GM19372 (cell line): ENCODE results near the gene ZSCAN5A.
"Not testable (repeated sequence)": the region's sequence is repeated elsewhere in the genome, so short reads cannot be mapped to it uniquely, and the experiment has no call there.

ENCODE experiments used
- ATAC-seq: cut with Tn5 transposase; IDR thresholded peaks from one replicate; pipeline ENCODE4 v1.9.1; 2021; ENCODE audit warnings: mild to moderate bottlenecking, low read depth, moderate library complexity; ENCODE audit not compliant: unreplicated experiment

The ZSCAN5A gene

DNA sequence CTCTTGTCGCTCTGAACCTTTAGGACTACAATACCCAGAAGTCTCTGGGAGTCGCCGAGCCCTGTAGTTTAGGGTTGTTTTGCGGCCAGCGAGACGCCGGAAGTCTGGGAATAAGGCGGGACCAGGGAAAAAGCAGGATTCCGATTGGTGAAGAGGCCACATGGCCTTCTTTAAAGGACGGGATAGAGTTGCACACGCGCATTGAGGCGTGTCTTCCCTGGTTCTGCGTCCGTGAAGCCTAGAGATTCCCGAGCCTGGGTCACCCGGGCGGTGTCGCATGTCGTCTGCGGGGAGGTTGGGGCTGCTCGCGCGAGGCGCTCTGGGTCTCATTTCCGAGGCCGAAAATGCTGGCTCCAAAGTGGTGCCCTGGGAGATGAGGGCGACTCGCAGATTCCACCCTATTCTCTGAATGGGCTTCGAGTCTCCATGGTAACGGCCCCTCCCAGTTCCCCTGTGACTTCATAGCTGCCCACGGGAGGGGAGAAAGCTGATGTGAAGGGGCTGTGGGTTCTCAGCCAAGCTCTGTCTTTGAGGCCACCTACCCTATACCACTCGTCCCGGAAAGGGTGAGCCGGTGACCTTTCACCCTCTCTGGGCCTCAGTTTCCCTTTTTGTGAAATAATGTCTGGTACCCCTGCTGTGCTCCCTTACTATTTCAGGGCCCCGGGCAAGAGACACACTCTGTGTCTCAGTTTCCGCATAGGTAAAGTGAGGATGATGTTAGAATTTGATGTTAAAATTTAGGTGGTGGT is 614 bp upstream of the ZSCAN5A start:
- peak; percentile 77 for ATAC-seq

DNA sequence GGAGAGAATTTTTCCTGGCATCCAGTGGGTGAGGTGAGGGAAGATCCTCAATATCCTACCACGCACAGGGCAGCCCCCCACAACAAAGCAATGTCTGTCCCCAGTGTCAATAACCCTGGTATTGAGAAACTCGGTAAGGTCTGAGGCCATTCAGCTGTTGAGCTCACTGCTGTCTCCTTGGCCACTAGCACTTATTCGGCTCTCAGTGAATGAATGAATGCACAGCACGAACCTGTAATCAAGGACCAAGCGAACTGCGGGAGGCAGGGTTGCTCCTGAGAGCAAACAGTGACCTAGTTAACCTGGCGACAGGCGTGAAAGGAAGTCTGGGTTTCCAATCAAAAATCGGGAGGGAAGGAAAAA is 640 bp downstream of the ZSCAN5A start:
- ATAC-seq, result no peak

DNA sequence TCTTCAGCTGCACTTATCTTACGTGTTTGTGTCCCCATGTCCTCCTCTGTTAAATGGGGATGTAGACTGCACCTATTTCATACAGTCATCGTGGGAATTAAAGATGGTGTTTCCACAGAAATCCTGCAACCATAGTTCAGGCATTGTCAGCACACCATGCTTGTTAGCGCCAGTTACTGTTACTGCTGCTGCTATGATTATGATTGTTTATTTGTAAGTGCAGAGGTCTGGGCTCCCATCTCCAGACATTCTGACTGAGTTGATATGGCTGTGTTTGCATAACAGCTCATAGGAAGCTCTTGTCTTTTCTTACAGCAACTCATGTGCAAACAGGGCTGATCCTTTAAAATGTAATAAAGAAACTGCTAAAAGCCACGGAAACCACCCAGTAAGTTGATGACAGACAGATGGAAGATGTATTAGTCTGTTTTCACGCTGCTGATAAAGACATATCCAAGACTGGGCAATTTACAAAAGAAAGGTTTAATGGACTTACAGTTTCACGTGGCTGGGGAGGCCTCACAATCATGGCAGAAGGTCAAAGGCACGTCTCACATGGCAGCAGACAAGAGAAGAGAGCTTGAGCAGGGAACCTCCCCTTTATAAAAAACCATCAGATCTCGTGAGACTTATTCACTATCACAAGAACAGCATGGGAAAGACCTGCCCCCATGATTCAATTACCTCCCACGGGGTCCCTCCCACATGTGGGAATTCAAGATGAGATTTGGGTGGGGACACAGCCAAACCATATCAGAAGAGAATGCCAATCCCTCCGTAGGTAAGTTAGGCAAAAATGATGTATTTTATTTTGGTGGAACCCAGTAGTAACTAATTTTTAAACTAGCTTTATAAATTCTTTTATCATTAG is 1.6 kb downstream of the ZSCAN5A start:
- no peak for ATAC-seq

DNA sequence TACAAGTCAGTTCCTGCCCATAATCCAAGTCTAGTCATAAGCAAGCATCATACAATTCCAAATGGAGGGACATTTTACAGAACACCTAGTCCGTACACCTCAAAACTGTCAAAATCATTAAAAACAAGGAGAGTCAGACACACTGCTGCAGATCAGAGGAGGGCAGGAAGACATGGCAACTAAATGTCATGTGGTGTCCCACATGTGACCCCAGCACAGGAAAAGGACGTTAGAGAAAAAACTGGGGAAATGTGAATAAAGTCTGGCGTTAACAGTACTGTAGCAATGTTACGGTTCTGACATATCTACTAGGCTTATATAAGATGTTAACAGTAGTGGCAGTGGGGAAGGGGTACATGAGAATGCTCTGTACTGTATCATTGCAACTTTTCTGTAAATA is 2.3 kb downstream of the ZSCAN5A start:
- no peak for ATAC-seq

DNA sequence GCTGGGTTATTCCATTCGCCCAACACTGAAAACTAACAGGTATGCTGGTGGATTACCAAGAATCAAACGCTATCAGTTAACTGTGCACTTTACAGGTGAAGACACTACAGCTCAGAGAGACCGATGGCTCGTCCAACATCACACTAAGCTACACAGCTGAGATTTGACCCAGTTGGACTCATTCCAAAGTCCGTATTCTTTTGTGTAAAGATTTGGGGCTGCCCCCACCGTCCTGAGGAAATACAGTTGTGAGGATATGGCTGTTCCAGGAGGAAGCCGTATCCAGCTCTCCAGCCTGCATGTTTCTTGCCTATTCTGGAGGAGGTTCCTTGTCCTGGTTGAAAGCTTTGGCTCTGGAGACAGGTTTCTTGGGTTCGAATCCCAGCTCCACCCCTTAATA is 4.2 kb downstream of the ZSCAN5A start:
- ATAC-seq, result no peak

DNA sequence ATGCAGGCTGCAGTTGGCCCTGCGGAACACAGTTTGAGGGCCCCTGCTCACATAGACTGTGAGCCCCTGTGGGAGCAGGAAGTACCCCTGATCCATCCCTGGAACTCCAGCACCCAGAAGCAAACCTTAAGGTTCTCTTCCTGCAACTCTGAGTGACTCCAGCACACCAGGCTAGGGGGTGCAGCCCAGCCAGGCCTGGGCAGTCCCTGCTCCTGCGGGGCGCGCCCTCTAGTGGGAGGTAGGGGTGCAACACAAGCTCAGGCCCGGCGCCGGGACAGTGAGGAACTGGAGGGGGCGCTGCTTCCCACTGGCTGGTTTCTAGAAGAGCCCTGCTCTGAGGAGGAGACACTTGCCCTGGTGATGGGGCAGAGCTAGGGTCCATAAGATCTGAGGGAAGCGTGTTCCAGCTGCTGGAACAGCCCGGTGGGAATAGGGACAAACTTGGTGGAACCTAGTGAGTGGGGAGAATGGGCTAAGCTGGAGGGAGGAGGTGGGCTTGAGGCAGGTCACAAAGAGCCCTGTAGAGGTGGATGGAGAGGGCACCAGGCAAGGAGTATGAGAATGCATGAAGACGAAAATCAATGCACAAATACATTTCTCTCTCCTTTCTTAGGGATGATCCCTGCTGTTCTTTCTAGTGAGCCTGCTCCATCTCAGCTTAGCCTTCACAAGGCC is 5.0 kb downstream of the ZSCAN5A start:
- ATAC-seq, result no peak

DNA sequence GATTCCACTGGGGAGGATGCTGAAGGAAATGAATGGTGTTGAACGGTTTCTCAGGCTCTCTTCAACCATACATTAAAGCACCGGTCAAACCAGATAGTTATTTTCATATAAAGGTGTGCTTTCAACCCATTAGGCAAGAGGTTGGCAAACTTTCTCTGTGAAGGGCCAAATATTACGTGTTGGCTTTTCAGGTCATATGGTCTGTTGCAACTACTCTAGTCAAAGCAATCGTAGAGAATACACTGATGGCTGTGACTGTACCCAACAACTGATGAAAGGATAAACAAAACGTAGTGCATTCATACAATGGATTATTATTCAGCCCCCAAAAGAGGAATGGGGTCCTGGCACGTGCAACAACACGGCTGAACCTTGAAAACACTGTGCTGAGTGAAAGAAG is 5.8 kb downstream of the ZSCAN5A start:
- no peak for ATAC-seq

DNA sequence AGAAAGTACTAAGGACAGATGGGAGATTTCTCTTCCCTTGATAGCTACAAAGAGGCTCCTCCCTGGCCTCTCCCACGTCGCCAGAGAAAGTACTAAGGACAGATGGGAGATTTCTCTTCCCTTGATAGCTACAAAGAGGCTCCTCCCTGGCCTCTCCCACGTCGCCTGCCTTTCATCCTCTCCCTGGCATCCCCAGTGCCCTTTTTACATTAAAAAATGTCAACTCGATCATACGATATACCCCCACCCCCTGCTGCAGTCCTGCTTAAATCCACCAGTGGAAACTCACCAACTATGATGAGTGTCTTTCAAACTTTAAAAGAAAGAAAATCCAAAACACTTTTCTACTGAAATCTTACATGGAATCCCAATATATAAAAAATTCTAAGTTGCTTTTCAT is 7.6 kb downstream of the ZSCAN5A start:
- ATAC-seq, result not testable (repeated sequence)

DNA sequence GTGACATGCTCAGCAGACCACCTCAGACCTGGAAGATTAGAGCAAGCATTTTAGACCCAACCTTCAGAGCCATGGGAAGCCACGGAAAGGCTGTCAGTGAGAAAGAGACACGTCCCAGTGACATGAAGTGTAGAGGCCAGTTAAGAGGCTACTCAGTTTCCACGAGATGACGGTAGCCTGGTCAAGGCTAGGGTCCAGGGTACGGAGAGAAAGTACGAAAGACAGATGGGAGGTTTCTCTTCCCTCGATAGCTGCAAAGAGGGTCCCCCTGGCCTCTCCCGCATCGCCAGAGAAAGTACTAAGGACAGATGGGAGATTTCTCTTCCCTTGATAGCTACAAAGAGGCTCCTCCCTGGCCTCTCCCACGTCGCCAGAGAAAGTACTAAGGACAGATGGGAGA is 8.6 kb downstream of the ZSCAN5A start:
- ATAC-seq, result no peak

DNA sequence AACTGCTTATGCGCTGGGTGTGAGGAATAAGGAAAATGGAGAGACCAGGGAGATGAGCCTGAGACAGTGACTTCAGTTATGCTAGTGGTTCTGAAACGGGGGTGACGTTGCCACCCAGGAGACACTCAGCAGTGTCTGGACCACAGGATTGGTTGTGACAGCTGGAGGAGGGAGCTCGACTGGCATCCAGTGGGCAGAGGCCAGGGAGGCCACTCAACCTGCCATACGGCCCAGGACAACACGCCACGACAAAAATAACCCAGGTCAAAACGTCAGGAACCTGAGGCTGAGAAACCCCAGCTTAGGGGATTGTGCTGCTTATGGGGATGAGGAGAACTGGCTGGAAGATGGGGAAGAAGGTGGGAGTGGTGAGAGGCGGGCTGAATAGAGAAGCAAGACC is 10.4 kb downstream of the ZSCAN5A start:
- ATAC-seq, result no peak

DNA sequence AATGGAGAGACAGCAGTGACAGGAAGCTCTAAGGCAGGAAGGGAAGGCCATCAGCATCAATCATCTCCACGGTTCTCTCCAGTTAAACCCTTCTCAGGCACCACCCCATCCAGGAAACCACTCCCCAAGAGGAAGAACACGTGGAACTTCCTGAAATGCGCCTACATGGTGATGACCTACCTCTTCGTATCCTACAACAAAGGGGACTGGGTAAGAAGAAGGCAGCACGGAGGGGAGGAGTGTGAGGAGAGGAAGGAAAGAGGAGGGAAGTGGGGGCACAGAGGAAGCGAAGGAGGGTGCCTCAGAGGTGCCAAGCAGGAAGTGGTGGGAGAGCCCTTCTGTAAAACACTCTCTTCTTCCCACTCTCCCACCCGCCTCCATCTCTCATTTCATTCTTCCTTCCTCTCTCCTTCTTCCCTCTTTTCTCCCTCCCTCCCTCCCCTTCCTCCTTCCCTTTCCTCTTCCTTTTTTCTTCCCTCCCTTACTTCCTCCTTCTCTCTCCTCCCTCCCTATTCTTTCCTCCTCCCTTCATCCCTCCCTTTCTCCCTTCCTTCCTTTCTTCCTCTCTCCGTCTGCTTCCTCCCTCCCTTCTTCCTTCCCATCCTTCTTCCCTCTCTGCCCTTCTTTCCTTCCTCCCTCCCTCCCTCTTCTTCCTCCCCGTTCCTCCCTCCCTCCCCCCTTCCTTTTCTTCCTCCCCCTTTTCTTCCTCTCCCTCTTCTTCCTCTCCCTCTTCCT is 12.6 kb downstream of the ZSCAN5A start:
- ATAC-seq, result no peak

DNA sequence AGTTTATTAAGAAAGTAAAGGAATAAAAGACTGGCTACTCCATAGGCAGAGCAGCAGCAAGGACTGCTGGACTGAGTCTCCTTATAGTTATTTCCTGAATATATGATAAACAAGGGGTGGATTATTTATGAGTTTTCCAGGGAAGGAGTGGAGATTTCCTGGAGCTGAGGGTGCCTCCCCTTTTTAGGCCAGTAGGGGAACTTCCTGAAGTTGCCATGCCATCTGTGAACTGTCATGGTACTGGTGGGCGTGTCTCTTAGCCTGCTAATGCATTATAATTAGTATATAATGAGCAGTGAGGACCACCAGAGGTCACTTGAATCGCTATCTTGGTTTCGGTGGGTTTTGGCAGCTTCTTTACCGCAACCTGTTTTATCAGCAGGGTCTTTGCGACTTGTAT is 13.5 kb downstream of the ZSCAN5A start:
- no peak for ATAC-seq

DNA sequence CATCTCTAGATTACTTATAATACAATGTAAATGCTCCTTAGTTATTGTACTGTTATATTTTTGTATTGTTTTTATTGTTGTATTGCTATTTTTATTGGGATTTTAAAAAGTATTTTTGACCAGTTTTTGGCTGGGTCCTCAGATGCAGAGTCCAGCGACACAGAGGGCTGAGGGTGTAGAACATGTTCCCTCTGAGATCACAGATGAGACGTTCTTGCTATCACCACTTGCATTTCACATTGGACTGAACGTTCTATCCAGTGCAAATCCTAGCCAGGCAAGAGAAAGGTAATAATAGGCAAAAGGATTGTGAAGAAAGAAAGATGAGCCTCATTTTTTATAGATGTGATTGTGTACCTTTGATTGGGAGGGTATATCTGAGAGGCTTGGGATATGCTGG is 15.0 kb downstream of the ZSCAN5A start:
- no peak for ATAC-seq

DNA sequence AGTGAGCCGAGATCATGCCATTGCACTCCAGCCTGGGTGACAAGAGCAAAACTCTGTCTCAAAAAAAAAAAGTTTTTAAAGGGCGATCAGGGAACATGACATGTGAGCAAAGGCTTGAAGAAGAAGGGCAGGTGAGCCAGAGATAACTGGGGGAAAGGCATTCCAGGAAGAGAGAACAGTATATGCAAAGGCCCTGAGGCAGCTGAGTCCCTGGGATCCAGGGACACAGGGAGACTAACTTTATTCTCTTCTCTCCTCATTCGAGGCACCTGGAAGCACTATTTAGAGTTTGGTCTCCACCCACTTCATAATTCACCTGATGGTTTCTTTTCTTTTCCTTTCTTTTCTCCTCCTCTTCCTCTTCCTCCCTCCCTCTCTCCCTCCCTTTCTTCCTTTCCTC is 17.6 kb downstream of the ZSCAN5A start:
- no peak for ATAC-seq

DNA sequence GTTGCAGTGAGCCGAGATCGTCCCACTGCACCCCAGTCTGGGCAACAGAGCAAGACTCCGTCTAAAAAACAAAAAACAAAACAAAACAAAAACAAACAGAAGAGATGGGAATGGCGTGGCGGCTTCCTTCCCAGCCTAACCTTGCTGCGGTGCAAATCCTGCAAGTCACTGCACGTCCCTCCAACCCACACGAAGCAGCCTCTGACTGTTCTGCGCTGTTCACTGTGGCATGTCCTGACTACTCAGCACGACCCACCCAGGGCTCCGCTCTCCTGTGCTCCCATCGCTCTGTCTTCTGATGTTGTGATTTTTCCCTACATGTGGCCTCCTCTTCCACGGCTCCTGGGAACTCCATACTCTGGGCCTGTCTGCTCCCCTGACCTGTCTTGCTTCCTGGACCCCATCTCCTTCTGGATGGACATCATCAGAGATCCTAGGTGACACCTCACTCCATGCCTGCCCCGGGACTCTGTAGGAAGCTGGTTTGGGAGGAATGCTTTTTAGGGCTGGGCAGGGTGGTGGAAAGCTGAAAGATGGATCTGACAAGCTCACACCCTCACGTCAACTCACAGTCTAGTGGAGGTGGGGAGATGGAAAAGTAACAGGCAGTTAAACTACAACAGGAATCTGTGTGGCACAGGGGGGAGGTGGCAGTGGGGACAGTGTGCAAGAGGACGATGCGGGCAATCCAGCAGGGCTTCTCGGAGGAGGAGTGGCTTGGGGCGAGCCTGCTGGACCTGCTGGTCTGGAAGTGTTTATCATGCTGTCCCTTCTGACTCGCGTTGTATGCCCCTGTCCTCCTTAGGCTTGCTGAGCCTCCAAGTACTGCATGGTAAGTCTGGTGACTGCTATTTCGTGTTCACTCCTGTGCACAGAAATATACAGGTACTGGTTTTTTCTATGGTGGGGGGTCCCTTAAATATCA is 18.8 kb downstream of the ZSCAN5A start:
- ATAC-seq, result no peak

DNA sequence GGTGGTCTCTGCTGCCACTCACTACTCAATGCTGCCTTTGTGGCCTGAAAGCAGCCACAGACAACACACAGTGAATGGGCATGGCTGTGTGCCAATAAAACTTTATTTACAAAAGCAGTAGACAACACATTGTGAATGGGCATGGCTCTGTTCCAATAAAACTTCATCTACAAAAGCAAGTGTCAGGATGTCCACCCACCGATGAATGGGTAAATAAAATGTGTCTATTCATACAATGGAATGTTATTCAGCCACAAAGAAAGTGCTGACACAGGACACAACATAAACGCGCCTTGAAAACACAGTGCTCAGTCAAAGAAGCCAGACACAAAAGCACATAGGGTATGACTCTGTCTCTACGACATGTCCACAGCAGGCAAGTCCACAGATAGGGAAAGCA is 20.1 kb downstream of the ZSCAN5A start:
- no peak for ATAC-seq

DNA sequence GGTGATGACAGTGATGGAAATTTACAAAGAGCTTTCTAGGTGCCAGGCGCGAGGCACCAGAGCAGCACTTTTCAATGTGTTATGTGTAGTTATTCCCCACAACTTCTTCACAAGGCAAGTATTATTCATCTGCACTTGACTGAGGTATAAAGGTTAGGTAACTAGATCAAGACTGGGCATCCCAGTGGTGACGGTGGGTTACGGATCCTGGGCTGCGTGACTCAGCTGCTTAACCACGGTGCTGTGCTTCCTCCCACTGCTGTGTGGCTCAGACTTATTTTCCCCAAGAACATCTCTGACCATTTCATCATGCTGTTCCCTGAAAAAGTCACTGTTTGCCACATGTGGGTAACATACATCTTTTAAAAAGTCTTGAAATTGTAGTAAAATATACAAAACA is 22.8 kb downstream of the ZSCAN5A start:
- ATAC-seq, result no peak

DNA sequence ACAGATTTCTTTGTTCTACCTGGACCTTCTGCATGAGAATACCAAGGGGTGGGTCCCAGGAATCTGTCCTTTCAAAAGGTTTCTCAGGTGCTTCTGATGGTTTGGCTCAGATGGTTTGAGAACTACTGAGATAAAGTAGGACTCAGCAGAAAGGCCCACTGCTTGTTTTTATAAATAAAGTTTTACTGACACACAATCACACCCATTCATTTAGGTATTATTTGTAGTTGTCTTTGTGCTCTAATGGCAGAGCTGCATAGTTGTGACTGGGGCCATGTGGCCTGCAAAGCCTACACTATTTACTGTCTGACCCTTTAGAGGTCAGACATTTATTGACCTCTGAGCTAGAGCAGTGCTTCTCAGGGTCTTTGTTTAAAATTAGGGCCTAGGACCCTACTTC is 24.5 kb downstream of the ZSCAN5A start:
- no peak for ATAC-seq

DNA sequence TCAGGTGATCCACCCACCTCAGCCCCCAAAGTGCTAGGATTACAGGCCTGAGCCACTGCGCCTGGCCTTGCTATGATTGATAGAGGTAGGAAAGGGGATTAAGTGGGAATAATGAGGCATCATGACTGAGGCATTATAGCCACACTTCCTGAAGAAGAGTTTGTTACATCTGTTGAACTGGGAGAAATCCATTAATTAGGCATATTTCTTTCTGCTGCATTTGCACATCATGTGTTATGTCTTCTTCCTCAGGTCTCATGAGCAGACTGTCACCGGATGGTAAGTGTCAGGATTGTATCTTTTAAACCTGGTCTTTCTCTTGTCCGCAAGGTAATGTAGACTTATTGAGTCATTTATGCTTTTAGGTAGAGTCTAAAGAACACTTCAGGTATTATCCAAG is 29.9 kb downstream of the ZSCAN5A start:
- no peak for ATAC-seq

DNA sequence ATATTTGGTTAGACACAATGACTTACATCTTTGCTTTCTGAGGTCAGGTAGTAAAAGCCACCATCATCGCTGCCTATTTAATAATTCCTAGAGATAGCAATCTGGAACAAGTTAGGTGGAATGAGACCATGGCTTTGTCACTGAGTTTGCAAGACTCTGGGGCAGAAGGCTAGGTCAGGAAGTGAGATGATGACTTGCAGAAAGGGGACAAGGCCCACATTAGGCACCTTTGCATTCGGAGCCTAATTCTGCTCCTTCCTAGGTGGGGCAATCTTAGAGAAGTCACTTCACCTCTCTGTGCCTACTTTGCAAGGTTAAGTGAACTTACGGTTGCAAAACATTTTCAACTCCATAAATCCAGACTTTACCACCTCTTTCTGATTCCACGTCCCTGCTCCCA is 31.8 kb downstream of the ZSCAN5A start:
- ATAC-seq, result no peak
